ENCODE results near the gene CXXC5.
"Not testable (repeated sequence)": the region's sequence is repeated elsewhere in the genome, so short reads cannot be mapped to it uniquely, and the experiment has no call there.

CXXC5 gene

DNA sequence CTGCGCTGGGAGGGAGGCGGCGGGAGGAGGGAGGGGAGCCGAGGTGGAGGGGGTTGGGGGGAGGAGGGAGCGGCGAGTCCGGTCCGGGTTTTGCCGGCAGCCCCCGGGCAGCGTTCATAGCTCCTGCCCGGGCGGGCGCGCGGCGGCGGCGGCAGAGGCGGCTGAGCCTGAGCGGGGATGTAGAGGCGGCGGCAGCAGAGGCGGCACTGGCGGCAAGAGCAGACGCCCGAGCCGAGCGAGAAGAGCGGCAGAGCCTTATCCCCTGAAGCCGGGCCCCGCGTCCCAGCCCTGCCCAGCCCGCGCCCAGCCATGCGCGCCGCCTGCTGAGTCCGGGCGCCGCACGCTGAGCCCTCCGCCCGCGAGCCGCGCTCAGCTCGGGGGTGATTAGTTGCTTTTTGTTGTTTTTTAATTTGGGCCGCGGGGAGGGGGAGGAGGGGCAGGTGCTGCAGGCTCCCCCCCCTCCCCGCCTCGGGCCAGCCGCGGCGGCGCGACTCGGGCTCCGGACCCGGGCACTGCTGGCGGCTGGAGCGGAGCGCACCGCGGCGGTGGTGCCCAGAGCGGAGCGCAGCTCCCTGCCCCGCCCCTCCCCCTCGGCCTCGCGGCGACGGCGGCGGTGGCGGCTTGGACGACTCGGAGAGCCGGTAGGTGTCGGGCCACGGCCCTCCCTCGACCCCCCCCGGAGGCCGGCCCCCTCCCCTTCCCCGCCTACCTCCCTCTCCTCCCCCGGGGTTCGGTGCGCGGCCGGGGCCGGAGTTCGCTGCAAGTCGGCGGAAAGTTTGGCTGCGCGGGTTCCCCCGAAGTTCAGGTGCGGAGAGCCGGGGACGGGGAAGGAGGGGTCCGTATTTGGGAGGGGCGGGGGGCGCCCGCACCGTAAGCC, at the start of gene CXXC5:
TSS of gene CXXC5 (plus strand) at position 145 of the 877 bp plus-strand sequence. CDS start 32,175 bp downstream, outside the sequence.
- DNase-seq (ENCODE audit: low read depth): peak; percentile 24

GRCh38 chr5:139598601-139598965, 49.6 kb upstream of the CXXC5 start:
- not testable (repeated sequence) for DNase-seq (ENCODE audit: low read depth)

GRCh38 chr5:139600336-139600949, 47.7 kb upstream of the CXXC5 start:
- DNase-seq (ENCODE audit: low read depth): no peak

DNA sequence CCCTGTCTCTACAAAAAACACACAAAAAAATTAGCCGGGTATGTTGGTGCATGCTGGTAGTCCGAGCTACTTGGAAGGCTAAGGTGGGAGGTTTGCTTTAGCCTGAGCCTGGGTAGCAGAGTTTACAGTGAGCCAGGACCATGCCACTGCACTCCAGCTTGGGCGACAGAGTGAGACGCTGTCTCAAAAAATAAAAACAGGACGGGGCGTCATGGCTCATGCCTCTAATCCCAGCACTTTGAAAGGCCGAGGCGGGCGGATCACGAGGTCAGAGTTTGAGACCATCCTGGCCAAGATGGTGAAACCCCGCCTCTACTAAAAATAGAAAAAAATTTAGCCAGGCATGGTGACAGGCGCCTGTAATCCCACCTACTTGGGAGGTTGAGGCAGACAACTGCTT, 46.7 kb upstream of the CXXC5 start:
- no peak for DNase-seq (ENCODE audit: low read depth)

GRCh38 chr5:139601948-139602347, 46.2 kb upstream of the CXXC5 start:
- DNase-seq (ENCODE audit: low read depth): not testable (repeated sequence)

GRCh38 chr5:139605887-139606286, 42.3 kb upstream of the CXXC5 start:
- DNase-seq (ENCODE audit: low read depth): no peak

DNA sequence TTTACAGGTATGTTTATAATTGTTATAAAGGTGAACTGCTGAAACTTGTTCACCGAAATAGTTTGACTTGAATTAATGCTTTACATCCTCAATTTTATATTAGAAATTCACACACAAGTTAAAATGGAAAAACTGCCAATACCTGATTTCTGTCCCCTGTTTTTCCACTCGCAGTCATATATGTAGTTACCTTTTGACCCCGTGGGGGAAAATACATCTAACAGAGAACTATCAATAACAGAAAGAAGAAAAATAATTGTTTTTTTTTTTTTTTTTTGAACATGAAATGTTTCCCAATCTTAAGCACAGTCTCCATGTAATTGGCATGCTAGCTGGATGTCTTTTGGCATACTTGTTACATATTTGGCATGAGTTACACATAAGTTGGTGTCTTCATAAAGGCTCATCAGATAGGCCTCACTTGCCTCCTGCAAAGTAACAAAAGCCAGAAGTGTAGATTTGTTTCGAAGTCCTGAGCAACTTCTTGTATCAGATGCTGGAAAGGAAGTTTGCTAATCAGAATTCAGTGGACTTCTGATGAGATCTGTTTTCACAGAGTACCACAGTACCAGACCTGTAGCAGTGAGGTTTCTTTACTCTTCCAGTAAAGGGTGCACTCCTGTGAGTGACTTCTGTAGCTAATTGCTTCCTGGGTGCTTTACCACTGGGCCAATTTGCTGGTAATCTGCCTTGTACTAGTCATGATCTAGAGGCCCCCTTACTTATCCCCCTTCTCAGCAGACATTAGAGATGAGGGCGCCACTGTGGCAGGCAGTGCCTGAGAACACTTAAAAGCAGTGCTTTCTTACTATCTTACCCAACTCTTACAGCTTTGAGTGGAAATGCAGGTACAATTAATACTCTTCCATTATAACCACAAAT, 36.2 kb upstream of the CXXC5 start:
- no peak for DNase-seq (ENCODE audit: low read depth)

- DNase-seq (ENCODE audit: low read depth): no peak
Measured at GRCh38 chr5:139619861-139620260, 28.3 kb upstream of the CXXC5 start.

DNA sequence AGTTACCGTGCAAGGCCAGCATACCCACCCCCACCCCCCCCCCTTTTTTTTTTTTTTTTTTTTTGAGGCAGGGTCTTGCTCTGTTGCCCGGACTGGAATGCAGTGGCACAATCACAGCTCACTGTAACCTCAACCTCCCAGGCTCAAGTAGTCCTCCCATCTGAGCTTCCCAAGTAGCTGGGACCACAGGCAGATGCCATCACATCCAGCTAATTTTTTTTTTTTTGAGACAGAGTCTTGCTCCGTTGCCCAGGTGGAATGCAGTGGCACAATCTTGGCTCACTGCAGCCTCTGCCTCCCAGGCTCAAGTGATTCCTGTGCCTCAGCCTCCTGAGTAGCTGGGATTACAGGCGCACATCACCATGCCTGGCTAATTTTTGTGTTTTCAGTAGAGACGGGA, 22.8 kb upstream of the CXXC5 start:
- DNase-seq (ENCODE audit: low read depth): not testable (repeated sequence)

DNA sequence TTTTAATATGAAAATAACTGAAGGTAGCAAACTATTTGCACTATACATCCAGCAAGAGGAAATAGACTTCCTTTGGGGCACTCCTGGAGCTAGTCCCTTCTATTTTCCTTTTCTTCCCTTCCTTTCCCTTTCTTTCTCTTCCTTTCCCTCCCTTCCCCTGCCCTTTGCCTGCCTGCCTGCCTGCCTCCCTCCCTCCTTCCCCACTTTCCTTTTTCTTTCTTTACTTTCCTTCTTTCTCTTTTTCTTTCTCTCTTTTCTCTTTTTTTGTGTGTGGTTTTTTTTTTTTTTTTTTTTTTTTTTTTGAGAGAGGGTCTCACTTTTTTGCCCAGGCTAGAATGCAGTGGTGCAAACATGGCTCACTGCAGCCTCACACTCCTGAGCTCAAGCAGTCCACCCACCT, 17.3 kb upstream of the CXXC5 start:
- DNase-seq (ENCODE audit: low read depth): no peak

DNA sequence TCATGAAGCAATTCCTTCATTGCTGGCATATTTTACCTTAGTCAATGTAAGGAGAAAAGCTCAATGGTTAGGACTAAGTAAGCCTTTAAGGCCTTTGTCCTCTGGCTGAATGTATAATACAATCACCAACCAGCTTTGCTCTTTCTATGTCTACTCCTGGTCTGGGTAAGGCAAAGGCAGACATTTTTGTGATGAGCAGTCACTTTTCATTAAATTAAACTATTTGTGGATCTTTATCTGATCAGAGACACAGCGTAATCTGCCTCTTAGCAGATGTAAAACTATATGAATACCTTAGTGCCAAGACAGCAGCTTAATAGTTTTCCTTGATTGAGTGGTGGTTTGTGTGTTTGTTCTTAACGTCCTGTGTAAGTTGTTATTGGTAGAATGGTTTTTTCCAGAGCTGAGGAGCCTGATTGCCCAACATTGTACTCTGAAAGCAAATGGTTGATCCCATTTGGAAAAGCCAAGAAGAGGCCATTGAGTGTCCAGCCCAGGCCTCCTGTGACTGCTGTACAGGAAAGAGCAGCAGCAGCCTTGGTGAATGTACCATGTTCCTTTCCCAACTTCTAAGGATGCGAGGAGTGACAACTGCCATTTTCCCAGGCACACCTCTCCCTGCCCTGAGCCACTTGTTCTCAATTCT, 16.5 kb upstream of the CXXC5 start:
- no peak for DNase-seq (ENCODE audit: low read depth)

GRCh38 chr5:139633295-139634027, 14.7 kb upstream of the CXXC5 start:
- DNase-seq (ENCODE audit: low read depth): peak; percentile 47

- DNase-seq (ENCODE audit: low read depth): no peak
Measured at GRCh38 chr5:139634028-139634325, 14.2 kb upstream of the CXXC5 start.

DNA sequence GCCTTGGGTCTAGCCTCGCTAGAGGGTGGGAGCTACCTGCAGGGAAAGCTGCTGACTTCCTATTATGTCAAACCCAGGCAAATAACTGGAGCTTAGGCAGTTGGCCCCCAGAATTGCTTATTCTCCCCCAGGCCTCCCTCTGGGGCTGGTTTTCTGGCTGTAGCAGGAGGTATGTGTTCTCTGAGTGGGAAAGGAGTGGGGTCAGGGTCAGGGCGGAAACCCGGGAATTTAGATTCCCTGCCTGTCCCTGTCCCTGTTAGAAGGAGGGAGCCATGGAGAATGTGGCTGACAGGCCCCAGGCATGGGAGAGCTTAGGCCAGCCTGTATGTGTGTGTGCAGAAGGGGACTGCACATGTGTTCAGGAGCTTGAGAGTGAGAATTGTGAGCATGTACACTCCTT, 13.6 kb upstream of the CXXC5 start:
- no peak for DNase-seq (ENCODE audit: low read depth)

- DNase-seq (ENCODE audit: low read depth): no peak
Measured at GRCh38 chr5:139635191-139635590, 13.0 kb upstream of the CXXC5 start.

DNA sequence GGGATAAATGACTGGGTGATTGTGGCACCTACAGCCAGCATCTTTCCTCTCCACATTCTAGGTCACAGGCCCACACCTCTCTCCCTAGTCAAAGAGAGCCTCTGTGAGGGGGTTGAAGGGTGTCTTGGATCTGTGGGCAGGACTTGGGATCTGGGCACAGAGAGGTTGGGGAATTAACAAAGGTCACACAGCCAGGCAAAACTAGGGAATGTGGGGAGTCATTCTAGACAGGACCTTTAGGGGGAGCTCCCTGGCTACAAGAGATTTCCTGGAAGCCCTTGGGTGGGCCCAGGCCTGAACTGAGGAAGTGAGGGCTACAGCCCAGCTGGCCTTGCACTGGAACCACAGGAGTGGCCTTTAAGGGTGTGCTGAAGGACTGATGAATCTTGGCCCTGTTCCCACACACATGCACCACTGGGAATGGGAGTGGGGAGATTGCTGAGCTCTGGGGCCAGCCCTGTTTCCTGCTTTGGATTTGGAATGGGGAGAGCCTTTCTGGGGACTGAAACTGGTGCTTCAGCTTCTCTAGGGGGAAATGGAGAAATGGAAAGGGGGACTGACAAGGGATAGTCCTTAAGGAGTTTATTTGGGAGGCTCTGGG, 12.4 kb upstream of the CXXC5 start:
- no peak for DNase-seq (ENCODE audit: low read depth)

- no peak for DNase-seq (ENCODE audit: low read depth)
Measured at GRCh38 chr5:139636207-139636792, 11.8 kb upstream of the CXXC5 start.

GRCh38 chr5:139636975-139637408, 11.2 kb upstream of the CXXC5 start:
- no peak for DNase-seq (ENCODE audit: low read depth)

- no peak for DNase-seq (ENCODE audit: low read depth)
Measured at GRCh38 chr5:139637438-139638089, 10.6 kb upstream of the CXXC5 start.

GRCh38 chr5:139638090-139638735, 9.9 kb upstream of the CXXC5 start:
- no peak for DNase-seq (ENCODE audit: low read depth)
